Keratinocyte (primary cell): ENCODE results near the gene LHPP. TPM values are rescaled to one million over a fixed set of nuclear protein-coding genes. Genes with fewer than 3 reads are reported as not detected.

ENCODE experiments used
- DNase-seq: peaks from one replicate; pipeline ENCODE4 v3.0.0-alpha.2; 2011; ENCODE audit warnings: low read depth, missing footprints, low spot score
- FAIRE-seq: peaks from 2 replicates; lab custom pipeline; 2011; peaks lifted over from hg19 to GRCh38; lab: Jason Lieb, UNC
- H2AFZ ChIP-seq: 2 replicates; pipeline ENCODE4 v1.6.0; 2012; ENCODE audit warnings: low read length, control low read depth, inconsistent platforms; ENCODE audit not compliant: control insufficient read depth
- H3K27ac ChIP-seq: 2 replicates; pipeline ENCODE4 v1.5.1; 2011; ENCODE audit warnings: low read length; ENCODE audit not compliant: control insufficient read depth, insufficient read depth
- H3K27me3 ChIP-seq: 3 replicates; pipeline ENCODE4 v1.6.0; 2011; ENCODE audit warnings: low read length; ENCODE audit not compliant: control insufficient read depth, insufficient read depth; ENCODE audit errors: extremely low read depth
- H3K36me3 ChIP-seq, 2 experiments: 2 replicates in 1 of 2; 3 replicates in 1 of 2; pipeline ENCODE4 v1.5.1; 2011; ENCODE audit warnings: low read length in 2 of 2, mild to moderate bottlenecking in 1 of 2; ENCODE audit not compliant: control insufficient read depth in 2 of 2, insufficient read depth in 2 of 2; ENCODE audit errors: extremely low read depth in 1 of 2
- H3K4me1 ChIP-seq: 3 replicates; pipeline ENCODE4 v1.5.1; 2011; ENCODE audit warnings: low read length; ENCODE audit not compliant: control insufficient read depth, insufficient read depth; ENCODE audit errors: extremely low read depth
- H3K4me2 ChIP-seq: 3 replicates; pipeline ENCODE4 v1.6.0; 2011; ENCODE audit warnings: low read depth, low read length; ENCODE audit not compliant: control insufficient read depth, insufficient read depth; ENCODE audit errors: extremely low read depth
- H3K4me3 ChIP-seq, 3 experiments: fragments of 200-600 bp in 1 of 3; sonication (generic) in 1 of 3; 2 replicates in 2 of 3; 3 replicates in 1 of 3; pipeline ENCODE4 v1.5.1; 2011 to 2016; ENCODE audit warnings: low read length in 3 of 3, mild to moderate bottlenecking in 3 of 3, control low read depth in 2 of 3, inconsistent platforms in 1 of 3, low read depth in 1 of 3, mixed read lengths in 1 of 3, mixed run types in 1 of 3, moderate library complexity in 1 of 3; ENCODE audit not compliant: control insufficient read depth in 2 of 3, insufficient read depth in 2 of 3; ENCODE audit errors: extremely low read depth in 1 of 3
- H3K79me2 ChIP-seq: 2 replicates; pipeline ENCODE4 v1.6.0; 2012; ENCODE audit warnings: low read length; ENCODE audit not compliant: control insufficient read depth, insufficient read depth
- H3K9ac ChIP-seq: 3 replicates; pipeline ENCODE4 v1.6.0; 2011; ENCODE audit warnings: low read length; ENCODE audit not compliant: control insufficient read depth, insufficient read depth; ENCODE audit errors: extremely low read depth
- H3K9me1 ChIP-seq: 3 replicates; pipeline ENCODE4 v1.6.0; 2011; ENCODE audit warnings: low read length; ENCODE audit not compliant: control insufficient read depth, insufficient read depth; ENCODE audit errors: extremely low read depth
- H3K9me3 ChIP-seq: 2 replicates; pipeline ENCODE4 v1.5.1; 2012; ENCODE audit warnings: low read depth, low read length; ENCODE audit not compliant: control insufficient read depth
- H4K20me1 ChIP-seq: 3 replicates; pipeline ENCODE4 v1.6.0; 2011; ENCODE audit warnings: low read length; ENCODE audit not compliant: control insufficient read depth, insufficient read depth; ENCODE audit errors: extremely low read depth
- EZH2 ChIP-seq: IDR thresholded peaks from one replicate; pipeline ENCODE4 v1.6.1; 2012; ENCODE audit warnings: inconsistent platforms, mild to moderate bottlenecking, low read length, moderate library complexity
- dilution Hi-C: fragments of 300-500 bp; cut with MboI; formaldehyde crosslinking; loops from one replicate; pipeline ENCODE4 v1.7.0; 2020; ENCODE audit warnings: low sequenced_read_pairs; ENCODE audit not compliant: extremely low pct_ligation_motif_present
- polyA plus RNA-seq, 5 experiments: library from polyadenylated mRNA; depleted of rRNA in 3 of 5; stranded (reverse) in 3 of 5; stranded (forward) in 1 of 5; unstranded in 1 of 5; fragments of >200 nt; gene quantifications; 1 replicate in 1 of 5; 2 replicates in 3 of 5; 3 replicates in 1 of 5; pipeline versions ENCODE4 v1.2.1 to v1.2.3, GENCODE V29; 2011 to 2012; ENCODE audit warnings: missing spikeins in 2 of 5, low read depth in 1 of 5, low replicate concordance in 1 of 5
- TF ChIP-seq, protein P1 (sequence below), 3 experiments: IDR thresholded peaks in 1 of 3; conservative IDR thresholded peaks in 1 of 3; optimal IDR thresholded peaks in 1 of 3; 2 replicates in 2 of 3; 3 replicates in 1 of 3; pipeline versions ENCODE3 to v1.5.1; 2011; ENCODE audit warnings: low read length in 3 of 3, mild to moderate bottlenecking in 3 of 3, moderate library complexity in 2 of 3, control low read depth in 1 of 3, inconsistent platforms in 1 of 3; ENCODE audit not compliant: insufficient read depth in 2 of 3; ENCODE audit errors: extremely low read depth in 1 of 3

Gene LHPP
- polyA plus RNA-seq, 1 donor (not counting 4 experiments of a cell fraction or from before 2014, with no cell fraction given), result 13.1 TPM

DNA sequence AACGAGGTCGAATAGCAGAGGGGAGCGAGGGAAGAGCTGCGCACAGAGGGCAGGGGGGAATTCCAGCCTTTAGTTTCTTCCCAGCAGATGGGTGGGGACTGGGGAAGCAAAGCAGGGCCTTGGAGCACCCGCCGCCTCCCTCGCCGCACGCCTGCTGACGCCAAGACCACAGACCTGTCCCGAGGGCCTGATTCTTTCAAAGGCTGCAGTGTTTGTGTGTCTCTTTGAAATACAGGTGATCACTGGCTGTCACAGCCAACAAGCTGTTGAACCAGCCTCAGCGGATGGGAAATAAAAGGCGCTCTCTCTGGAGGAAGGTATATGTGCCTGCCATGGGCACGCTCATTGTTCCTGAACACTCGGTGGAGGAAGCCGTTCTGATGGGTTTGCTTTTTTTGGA, 163.3 kb downstream of the LHPP start:
- Histone ChIP-seq H3K4me2 (no peak overlapping the region), H3K4me1 (peaks cover 34% of the 10 kb centered on the region), H3K4me3 (no peak overlapping the region), H3K79me2 (peaks cover 4% of the 10 kb centered on the region), H3K9me3 (no peaks in the 10 kb centered on the region), H3K27ac (no peak overlapping the region), H3K9ac (no peak overlapping the region), H2AFZ (no peak overlapping the region), H3K27me3 (no peaks in the 10 kb centered on the region), H3K36me3 (peaks cover 0 to 11% of the 10 kb centered on the region in 2 experiments), H4K20me1 (peaks cover 14% of the 10 kb centered on the region), H3K9me1 (peaks cover 2% of the 10 kb centered on the region)
- DNase-seq (no peak), FAIRE-seq (no peak)
- TF ChIP-seq, protein P1, sequence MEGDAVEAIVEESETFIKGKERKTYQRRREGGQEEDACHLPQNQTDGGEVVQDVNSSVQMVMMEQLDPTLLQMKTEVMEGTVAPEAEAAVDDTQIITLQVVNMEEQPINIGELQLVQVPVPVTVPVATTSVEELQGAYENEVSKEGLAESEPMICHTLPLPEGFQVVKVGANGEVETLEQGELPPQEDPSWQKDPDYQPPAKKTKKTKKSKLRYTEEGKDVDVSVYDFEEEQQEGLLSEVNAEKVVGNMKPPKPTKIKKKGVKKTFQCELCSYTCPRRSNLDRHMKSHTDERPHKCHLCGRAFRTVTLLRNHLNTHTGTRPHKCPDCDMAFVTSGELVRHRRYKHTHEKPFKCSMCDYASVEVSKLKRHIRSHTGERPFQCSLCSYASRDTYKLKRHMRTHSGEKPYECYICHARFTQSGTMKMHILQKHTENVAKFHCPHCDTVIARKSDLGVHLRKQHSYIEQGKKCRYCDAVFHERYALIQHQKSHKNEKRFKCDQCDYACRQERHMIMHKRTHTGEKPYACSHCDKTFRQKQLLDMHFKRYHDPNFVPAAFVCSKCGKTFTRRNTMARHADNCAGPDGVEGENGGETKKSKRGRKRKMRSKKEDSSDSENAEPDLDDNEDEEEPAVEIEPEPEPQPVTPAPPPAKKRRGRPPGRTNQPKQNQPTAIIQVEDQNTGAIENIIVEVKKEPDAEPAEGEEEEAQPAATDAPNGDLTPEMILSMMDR (optimal IDR thresholded peaks at IDR 0.05 in 1 of 3, IDR thresholded peaks at IDR 0.05 in 1 of 3, conservative IDR thresholded peaks at IDR 0.05 in 1 of 3; ENCODE audit: extremely low read depth in 1 of 3, insufficient read depth in 2 of 3, low read length in 3 of 3), result no peak
- TF ChIP-seq EZH2, result no peak
- dilution Hi-C loops, result no loop called here

DNA sequence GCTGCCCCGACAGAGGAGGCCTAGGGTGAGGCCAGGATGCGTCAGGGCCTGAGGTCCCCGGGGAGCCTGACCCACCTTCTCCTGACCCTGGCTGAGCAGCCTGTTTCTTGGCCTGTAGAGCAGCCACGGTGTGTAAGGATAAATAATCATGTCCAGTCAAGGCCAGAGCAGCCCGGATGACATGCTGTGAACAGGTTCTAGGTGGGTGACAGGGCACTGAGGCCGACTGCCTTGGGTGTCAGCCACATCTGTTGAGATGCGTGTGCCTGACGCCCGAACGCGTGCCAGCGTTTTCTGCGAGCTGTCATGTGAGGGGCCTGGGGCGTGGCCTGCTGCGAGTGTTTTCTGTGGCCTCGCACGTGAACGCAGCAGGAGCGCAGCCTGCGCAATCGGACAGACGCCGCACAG, 164.2 kb downstream of the LHPP start:
- FAIRE-seq, result no peak
- dilution Hi-C loops, result no loop called here
- Histone ChIP-seq H3K27ac (no peak overlapping the region), H3K4me2 (no peak overlapping the region), H3K27me3 (no peaks in the 10 kb centered on the region), H3K4me3 (no peak overlapping the region), H3K4me1 (peaks cover 32% of the 10 kb centered on the region), H3K36me3 (peaks cover 0 to 11% of the 10 kb centered on the region in 2 experiments), H4K20me1 (peaks cover 14% of the 10 kb centered on the region), H3K9ac (peak overlapping the region; percentile 22), H3K9me1 (peaks cover 2% of the 10 kb centered on the region), H2AFZ (no peak overlapping the region), H3K79me2 (peaks cover 7% of the 10 kb centered on the region), H3K9me3 (no peaks in the 10 kb centered on the region)
- no peak for DNase-seq
- TF ChIP-seq, protein P1 (optimal IDR thresholded peaks at IDR 0.05 in 1 of 3, IDR thresholded peaks at IDR 0.05 in 1 of 3, conservative IDR thresholded peaks at IDR 0.05 in 1 of 3; ENCODE audit: extremely low read depth in 1 of 3, insufficient read depth in 2 of 3, low read length in 3 of 3), result no peak
- TF ChIP-seq EZH2, result no peak
